HUES6 (cell line): ENCODE measurements around the gene KRT37.

Experiments used
- H3K27ac ChIP-seq: 2 replicates; pipeline ENCODE4 v1.7.0; 2013; ENCODE audit warnings: low read depth, mild to moderate bottlenecking, low read length, inconsistent platforms
- H3K27me3 ChIP-seq: 2 replicates; pipeline ENCODE4 v1.6.1; 2013; ENCODE audit warnings: low read length; ENCODE audit not compliant: control insufficient read depth, insufficient read depth
- H3K36me3 ChIP-seq: 2 replicates; pipeline ENCODE4 v1.6.1; 2013; ENCODE audit warnings: low read length; ENCODE audit not compliant: control insufficient read depth, insufficient read depth
- H3K4me1 ChIP-seq: 2 replicates; pipeline ENCODE4 v1.6.1; 2013; ENCODE audit warnings: low read length; ENCODE audit not compliant: control insufficient read depth, insufficient read depth
- H3K4me3 ChIP-seq: 2 replicates; pipeline ENCODE4 v1.5.1; 2013; ENCODE audit warnings: low read depth, low read length
- H3K9ac ChIP-seq: one replicate; pipeline ENCODE4 v1.6.1; 2013; ENCODE audit warnings: mild to moderate bottlenecking, low read length
- H3K9me3 ChIP-seq: 2 replicates; pipeline ENCODE4 v1.6.1; 2013; ENCODE audit warnings: low read depth, low read length; ENCODE audit not compliant: control insufficient read depth, insufficient read depth

Gene KRT37

DNA sequence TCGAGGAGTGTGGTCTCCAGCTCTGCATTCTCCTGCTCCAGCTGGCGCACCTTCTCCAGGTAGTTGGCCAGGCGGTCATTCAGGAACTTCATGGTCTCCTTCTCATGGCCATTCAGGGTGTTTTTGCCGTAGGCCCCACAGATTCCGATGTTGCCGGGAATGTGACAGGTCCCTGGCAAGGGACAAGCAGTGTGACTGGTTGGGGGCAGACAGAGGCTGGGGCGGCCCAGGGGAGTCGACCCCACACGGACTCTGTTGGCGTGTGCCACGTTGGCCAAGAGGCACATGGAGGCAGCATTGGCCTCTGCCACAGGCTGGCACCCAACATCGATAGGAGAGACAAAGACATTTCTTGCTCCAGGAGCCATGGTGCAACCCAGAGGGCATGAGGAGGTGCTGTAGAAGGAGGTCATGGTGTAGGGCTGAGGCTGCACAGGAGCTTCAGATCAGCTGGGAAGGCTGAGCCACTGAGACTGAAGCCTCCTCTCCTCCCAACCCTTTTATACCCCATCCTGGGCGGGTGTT, at the start of gene KRT37:
KRT37 (minus strand) TSS at position 475 of the 525 bp plus-strand sequence; CDS start at position 413, 62 bp downstream.
- Histone ChIP-seq H3K27me3 (no peaks in the 10 kb centered on the region; the same call in 1 of the 2 replicates), H3K27ac (no peak within 1 kb of the TSS), H3K4me1 (peaks cover 5% of the 10 kb centered on the region; the same call in 1 of the 2 replicates), H3K4me3 (no peak within 1 kb of the TSS), H3K36me3 (no peaks in the 10 kb centered on the region), H3K9ac (no peak within 1 kb of the TSS), H3K9me3 (no peaks in the 10 kb centered on the region)

GRCh38 chr17:41468346-41468745, 44.0 kb upstream of the KRT37 start:
- H3K9ac ChIP-seq = no peak overlapping the region
- H3K4me3 ChIP-seq = no peak overlapping the region
- H3K4me1 ChIP-seq = no peaks in the 10 kb centered on the region
- H3K9me3 ChIP-seq = peaks cover 17% of the 10 kb centered on the region
- H3K36me3 ChIP-seq = no peaks in the 10 kb centered on the region
- H3K27ac ChIP-seq = no peak overlapping the region
- H3K27me3 ChIP-seq = no peaks in the 10 kb centered on the region

- no peak overlapping the region for H3K9ac ChIP-seq
- H3K9me3 ChIP-seq = peaks cover 17% of the 10 kb centered on the region
- no peak overlapping the region for H3K4me3 ChIP-seq
- no peaks in the 10 kb centered on the region for H3K27me3 ChIP-seq
- no peaks in the 10 kb centered on the region for H3K36me3 ChIP-seq
- H3K4me1 ChIP-seq = no peaks in the 10 kb centered on the region
- no peak overlapping the region for H3K27ac ChIP-seq
These were observed 43.2 kb upstream of the KRT37 start for GRCh38 chr17:41467561-41467960.

- H3K4me1 ChIP-seq = no peaks in the 10 kb centered on the region
- no peaks in the 10 kb centered on the region for H3K36me3 ChIP-seq
- H3K27ac ChIP-seq = no peak within 1 kb of the TSS
- H3K4me3 ChIP-seq = no peak within 1 kb of the TSS
- H3K27me3 ChIP-seq = no peaks in the 10 kb centered on the region
- peaks cover 17% of the 10 kb centered on the region for H3K9me3 ChIP-seq
- H3K9ac ChIP-seq = no peak within 1 kb of the TSS
These were observed 42.6 kb upstream of the KRT37 start, which contains the start of gene KRT32 for GRCh38 chr17:41466988-41467387. TSS of gene KRT32 (minus strand) at chr17:41467386. CDS start at chr17:41467325, 61 bp downstream.

DNA sequence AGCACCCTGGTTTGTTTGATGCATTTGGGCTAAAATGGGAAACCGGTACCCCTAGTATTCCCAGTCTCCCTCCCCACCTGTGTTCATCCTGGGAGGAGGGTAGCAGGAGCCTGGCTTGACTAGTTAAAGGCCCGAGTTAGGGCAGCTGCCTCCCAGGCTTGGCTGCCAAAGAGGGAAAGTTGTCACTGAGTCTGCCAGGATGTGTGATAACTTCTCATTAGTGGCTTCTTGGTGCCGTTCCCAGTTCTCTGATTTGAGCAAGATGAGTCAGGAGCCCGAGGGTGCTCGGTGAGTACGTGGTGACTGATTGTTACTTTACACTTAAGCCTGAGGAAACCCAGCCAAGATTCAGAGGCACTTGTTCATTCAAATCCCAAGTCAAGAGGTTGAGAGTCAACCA, 40.3 kb upstream of the KRT37 start:
- no peak overlapping the region for H3K4me3 ChIP-seq
- H3K9me3 ChIP-seq = peaks cover 9% of the 10 kb centered on the region
- no peaks in the 10 kb centered on the region for H3K27me3 ChIP-seq
- no peaks in the 10 kb centered on the region for H3K4me1 ChIP-seq
- no peak overlapping the region for H3K27ac ChIP-seq
- no peaks in the 10 kb centered on the region for H3K36me3 ChIP-seq
- no peak overlapping the region for H3K9ac ChIP-seq

- Histone ChIP-seq H3K36me3 (no peaks in the 10 kb centered on the region), H3K27ac (no peak overlapping the region), H3K4me3 (no peak overlapping the region), H3K27me3 (no peaks in the 10 kb centered on the region), H3K4me1 (no peaks in the 10 kb centered on the region), H3K9me3 (peaks cover 9% of the 10 kb centered on the region), H3K9ac (no peak overlapping the region)
These were observed 39.8 kb upstream of the KRT37 start for GRCh38 chr17:41464173-41464572.

DNA sequence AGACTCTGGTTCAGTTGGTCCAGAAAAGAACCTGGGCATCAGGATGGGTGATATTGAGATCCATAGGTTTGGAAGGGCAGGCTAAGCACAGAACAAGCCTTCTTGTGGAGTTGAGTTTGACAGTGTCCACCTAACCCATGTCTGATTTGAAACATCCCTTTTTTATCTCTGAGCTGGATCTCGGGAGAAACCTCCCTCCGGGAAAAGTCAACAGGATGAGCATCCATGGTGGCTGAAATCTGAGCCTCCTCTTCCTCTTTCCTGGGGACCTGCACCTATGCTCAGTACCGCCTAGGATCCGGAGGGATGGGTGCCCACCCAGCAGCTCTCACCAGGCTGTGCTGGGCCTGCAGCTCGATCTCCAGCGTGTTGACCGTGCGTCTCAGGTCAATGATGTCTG, 39.4 kb upstream of the KRT37 start:
- H3K27me3 ChIP-seq = no peaks in the 10 kb centered on the region
- H3K36me3 ChIP-seq = no peaks in the 10 kb centered on the region
- no peak overlapping the region for H3K9ac ChIP-seq
- no peaks in the 10 kb centered on the region for H3K4me1 ChIP-seq
- peaks cover 9% of the 10 kb centered on the region for H3K9me3 ChIP-seq
- H3K4me3 ChIP-seq = no peak overlapping the region
- H3K27ac ChIP-seq = no peak overlapping the region

GRCh38 chr17:41462705-41463104, 38.3 kb upstream of the KRT37 start:
- H3K36me3 ChIP-seq = no peaks in the 10 kb centered on the region
- H3K4me3 ChIP-seq = no peak overlapping the region
- no peak overlapping the region for H3K27ac ChIP-seq
- H3K4me1 ChIP-seq = no peaks in the 10 kb centered on the region
- peaks cover 1% of the 10 kb centered on the region; the same call in 1 of the 2 replicates for H3K9me3 ChIP-seq
- no peak overlapping the region for H3K9ac ChIP-seq
- H3K27me3 ChIP-seq = no peaks in the 10 kb centered on the region

DNA sequence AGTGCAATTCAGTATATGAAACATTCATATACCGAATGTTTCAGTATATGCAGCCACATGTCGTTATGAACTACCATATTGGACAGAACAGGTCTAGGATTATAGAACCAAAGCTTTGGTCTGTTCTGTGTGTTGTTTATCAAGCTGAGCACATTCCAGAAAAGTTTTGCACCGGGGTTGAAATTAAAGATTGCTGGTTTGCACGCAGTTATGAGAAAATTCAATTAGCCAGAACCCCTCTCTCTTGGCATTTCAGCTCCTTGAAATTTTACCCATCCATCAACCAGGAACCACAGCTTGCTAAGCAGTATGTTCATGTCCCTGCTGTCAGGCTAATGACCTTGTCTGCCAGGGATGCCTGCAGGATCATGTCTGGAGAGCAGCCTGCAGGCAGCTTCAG, 33.3 kb upstream of the KRT37 start:
- no peak overlapping the region for H3K27ac ChIP-seq
- H3K9ac ChIP-seq = no peak overlapping the region
- no peaks in the 10 kb centered on the region for H3K27me3 ChIP-seq
- no peaks in the 10 kb centered on the region; the same call in 1 of the 2 replicates for H3K9me3 ChIP-seq
- no peaks in the 10 kb centered on the region for H3K4me1 ChIP-seq
- no peaks in the 10 kb centered on the region for H3K36me3 ChIP-seq
- no peak overlapping the region for H3K4me3 ChIP-seq

GRCh38 chr17:41456204-41456603, 31.8 kb upstream of the KRT37 start:
- Histone ChIP-seq H3K4me1 (no peaks in the 10 kb centered on the region), H3K27ac (no peak overlapping the region), H3K36me3 (no peaks in the 10 kb centered on the region), H3K4me3 (no peak overlapping the region), H3K9ac (no peak overlapping the region), H3K27me3 (no peaks in the 10 kb centered on the region; the same call in 1 of the 2 replicates), H3K9me3 (peaks cover 11% of the 10 kb centered on the region)

- no peaks in the 10 kb centered on the region; the same call in 1 of the 2 replicates for H3K27me3 ChIP-seq
- no peak overlapping the region for H3K9ac ChIP-seq
- H3K27ac ChIP-seq = no peak overlapping the region
- H3K36me3 ChIP-seq = no peaks in the 10 kb centered on the region
- no peak overlapping the region for H3K4me3 ChIP-seq
- H3K4me1 ChIP-seq = no peaks in the 10 kb centered on the region
- peaks cover 11% of the 10 kb centered on the region for H3K9me3 ChIP-seq
These were observed 30.9 kb upstream of the KRT37 start for GRCh38 chr17:41455236-41455635.
